Esophagus muscularis mucosa (tissue), 4 donors: ENCODE data around the gene SLCO4A1. TPM values are rescaled to one million over a fixed set of nuclear protein-coding genes. Genes with fewer than 3 reads are reported as not detected.

Experiments
- DNase-seq: peaks from one replicate; pipeline ENCODE4 v3.0.0-alpha.2; 2017; ENCODE audit errors: extremely low spot score
- H3K27ac ChIP-seq, 4 donors: fragments of 200-600 bp; sonication (generic); replicated peaks in 1 of 4; 1 replicate in 3 of 4; 2 replicates in 1 of 4; pipeline ENCODE4 v1.5.1; 2016 to 2019; ENCODE audit warnings: mild to moderate bottlenecking in 1 of 4
- H3K27me3 ChIP-seq, 4 donors: fragments of 200-600 bp; sonication (generic); one replicate each; pipeline versions ENCODE4 v1.5.1 to v1.6.0; 2016 to 2019
- H3K36me3 ChIP-seq, 4 donors: fragments of 200-600 bp; sonication (generic); one replicate each; pipeline ENCODE4 v1.5.1; 2016 to 2019
- H3K4me1 ChIP-seq, 4 donors: fragments of 200-600 bp; sonication (generic); one replicate each; pipeline ENCODE4 v1.5.1; 2016 to 2019
- H3K4me3 ChIP-seq, 4 donors: fragments of 200-600 bp; sonication (generic); 1 replicate in 2 of 4; 2 replicates in 2 of 4; pipeline ENCODE4 v1.5.1; 2016 to 2019; ENCODE audit warnings: mild to moderate bottlenecking in 4 of 4, moderate library complexity in 1 of 4
- H3K9me3 ChIP-seq, 4 donors: fragments of 200-600 bp; sonication (generic); 1 replicate in 3 of 4; 2 replicates in 1 of 4; pipeline ENCODE4 v1.5.1; 2016 to 2019
- EP300 ChIP-seq: sonication (generic); formaldehyde crosslinking; IDR thresholded peaks from one replicate; pipeline ENCODE4 v1.6.1; 2017; ENCODE audit warnings: antibody characterized with exemption
- POLR2A ChIP-seq: fragments of 450-650 bp; IDR thresholded peaks from one replicate; pipeline ENCODE4 v1.6.1; 2017; ENCODE audit warnings: antibody characterized with exemption, moderate library complexity, mild to moderate bottlenecking, low read depth
- POLR2AphosphoS5 ChIP-seq, 2 donors: sonication (generic); formaldehyde crosslinking; IDR thresholded peaks; one replicate each; pipeline ENCODE4 v1.6.1; 2017; ENCODE audit warnings: antibody characterized with exemption in 2 of 2
- WGBS: methylation state at CpG from one replicate; pipeline ENCODE4 v1.1.5; 2018; 5-methylcytosine and 5-hydroxymethylcytosine counted together
- intact Hi-C: fragments of 100-400 bp; cut with DNase I; formaldehyde crosslinking; loops from one replicate; pipeline ENCODE4 v1.15.1; 2023
- total RNA-seq, 4 donors: library from RNA; depleted of rRNA; stranded (reverse); fragments of >200 nt; gene quantifications; one replicate each; pipeline versions ENCODE4 v1.1.0 to v1.2.1, GENCODE V29; 2016
- TF ChIP-seq, protein P1 (sequence below), 3 experiments: fragments of 200-600 bp in 2 of 3; fragments of 450-650 bp in 1 of 3; sonication (generic) in 2 of 3; IDR thresholded peaks; one replicate each; pipeline ENCODE4 v1.5.1; 2017 to 2019; ENCODE audit warnings: antibody characterized with exemption in 3 of 3, mild to moderate bottlenecking in 2 of 3, moderate library complexity in 1 of 3

The SLCO4A1 gene
- total RNA-seq, 4 donors from 2014 or later: 10.0 to 42.4 (median 30.1) TPM

DNA sequence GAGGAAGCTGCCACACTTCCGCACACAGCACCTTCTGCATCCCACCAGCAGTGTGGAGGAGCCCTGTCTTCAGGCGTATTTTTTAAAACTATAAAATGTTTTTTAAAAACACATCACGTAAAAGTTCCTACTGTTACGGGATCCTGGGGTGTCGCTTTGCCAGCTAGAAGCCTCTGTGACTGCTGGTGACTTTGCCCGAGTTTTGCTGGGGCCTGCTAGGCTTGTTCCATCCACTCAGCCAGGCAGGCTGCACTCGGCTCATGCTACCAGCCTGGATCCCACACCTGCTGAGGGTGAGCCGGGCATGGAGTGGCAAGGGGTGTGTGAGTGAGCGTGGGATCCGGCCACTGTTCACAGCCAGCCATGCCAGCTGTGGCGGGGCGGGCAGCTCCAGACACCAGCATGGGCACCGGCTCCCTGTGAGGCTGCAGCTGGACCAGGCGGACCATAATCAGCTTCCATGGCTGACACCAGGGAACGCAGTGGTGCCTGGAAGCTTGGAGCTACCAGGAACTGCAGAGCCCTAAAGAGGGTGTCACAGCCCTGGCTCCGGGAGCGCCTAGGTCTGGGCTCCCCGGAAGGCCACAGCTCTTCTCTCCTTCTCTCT, 12.3 kb upstream of the SLCO4A1 start:
- Histone ChIP-seq H3K36me3 (no peaks in the 10 kb centered on the region), H3K4me3 (no peak overlapping the region), H3K27me3 (peaks cover 0 to 41% (median 0%) of the 10 kb centered on the region in 4 donors), H3K27ac (no peak overlapping the region), H3K4me1 (peaks cover 9 to 23% (median 19%) of the 10 kb centered on the region in 4 donors), H3K9me3 (no peaks in the 10 kb centered on the region)
- intact Hi-C loops: no loop called here
- 94% methylated on average over 12 of the region's 18 CpGs for WGBS
- DNase-seq: no peak
- TF ChIP-seq, protein P1, sequence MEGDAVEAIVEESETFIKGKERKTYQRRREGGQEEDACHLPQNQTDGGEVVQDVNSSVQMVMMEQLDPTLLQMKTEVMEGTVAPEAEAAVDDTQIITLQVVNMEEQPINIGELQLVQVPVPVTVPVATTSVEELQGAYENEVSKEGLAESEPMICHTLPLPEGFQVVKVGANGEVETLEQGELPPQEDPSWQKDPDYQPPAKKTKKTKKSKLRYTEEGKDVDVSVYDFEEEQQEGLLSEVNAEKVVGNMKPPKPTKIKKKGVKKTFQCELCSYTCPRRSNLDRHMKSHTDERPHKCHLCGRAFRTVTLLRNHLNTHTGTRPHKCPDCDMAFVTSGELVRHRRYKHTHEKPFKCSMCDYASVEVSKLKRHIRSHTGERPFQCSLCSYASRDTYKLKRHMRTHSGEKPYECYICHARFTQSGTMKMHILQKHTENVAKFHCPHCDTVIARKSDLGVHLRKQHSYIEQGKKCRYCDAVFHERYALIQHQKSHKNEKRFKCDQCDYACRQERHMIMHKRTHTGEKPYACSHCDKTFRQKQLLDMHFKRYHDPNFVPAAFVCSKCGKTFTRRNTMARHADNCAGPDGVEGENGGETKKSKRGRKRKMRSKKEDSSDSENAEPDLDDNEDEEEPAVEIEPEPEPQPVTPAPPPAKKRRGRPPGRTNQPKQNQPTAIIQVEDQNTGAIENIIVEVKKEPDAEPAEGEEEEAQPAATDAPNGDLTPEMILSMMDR (IDR thresholded peaks at IDR 0.05): no peak
- TF ChIP-seq EP300 (no peak), POLR2AphosphoS5 (IDR thresholded peaks at IDR 0.05) (no peak), POLR2A (no peak)

DNA sequence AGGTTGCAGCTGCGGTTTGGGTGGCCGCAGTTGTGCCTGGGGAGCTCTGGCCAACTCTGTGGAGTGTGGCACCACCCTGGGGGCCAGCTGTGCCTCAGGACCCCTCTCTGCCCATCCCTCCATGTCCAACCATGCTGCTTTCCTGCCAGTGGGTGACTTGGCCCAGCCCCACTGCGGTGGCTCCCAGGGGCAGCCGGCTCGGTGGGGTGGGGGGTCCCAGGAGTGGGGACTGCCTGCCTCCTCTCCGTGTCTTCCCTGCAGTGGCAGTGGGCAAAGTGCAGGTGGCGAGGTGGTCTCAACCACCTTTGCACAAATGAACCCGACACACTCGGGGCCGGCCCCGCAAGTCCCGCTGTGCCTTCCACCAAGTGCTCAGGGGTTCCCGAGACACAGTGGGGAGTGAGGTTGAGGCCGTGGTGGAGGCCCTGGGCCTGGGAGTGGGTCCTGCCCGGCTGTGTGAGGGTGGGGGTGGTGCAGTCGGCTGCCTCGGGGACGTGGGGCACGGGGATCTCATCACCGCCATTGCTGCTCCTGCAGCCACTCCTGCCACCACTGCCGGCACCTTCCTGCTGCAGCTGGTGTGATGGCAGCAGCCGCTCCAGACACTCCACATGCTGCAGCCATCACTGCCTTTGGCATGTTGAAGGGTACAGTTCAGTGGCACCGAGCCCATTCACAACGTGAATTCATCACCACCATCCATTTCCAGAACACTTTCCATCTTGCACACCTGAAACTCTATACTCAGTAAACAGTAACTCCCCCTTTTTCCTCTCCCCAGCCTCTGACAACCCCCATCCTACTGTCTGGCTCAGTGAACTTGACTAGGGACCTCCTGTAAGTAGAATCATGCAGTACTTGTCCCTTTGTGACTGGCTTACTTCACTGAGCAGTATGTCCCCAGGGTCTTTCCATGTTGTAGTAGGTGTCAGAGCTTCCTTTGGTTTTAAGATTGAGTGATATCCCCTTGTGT, 10.7 kb upstream of the SLCO4A1 start:
- no peaks in the 10 kb centered on the region for H3K9me3 ChIP-seq
- H3K4me1 ChIP-seq: peaks cover 3 to 8% (median 6%) of the 10 kb centered on the region in 4 donors
- intact Hi-C loops: no loop called here
- no peak overlapping the region for H3K27ac ChIP-seq
- no peaks in the 10 kb centered on the region for H3K36me3 ChIP-seq
- DNase-seq: no peak
- TF ChIP-seq, protein P1 (IDR thresholded peaks at IDR 0.05): no peak
- TF ChIP-seq EP300 (no peak), POLR2A (no peak), POLR2AphosphoS5 (IDR thresholded peaks at IDR 0.05) (no peak)
- WGBS: 84% methylated on average over 4 of the region's 24 CpGs
- H3K27me3 ChIP-seq: peaks cover 0 to 58% (median 0%) of the 10 kb centered on the region in 4 donors
- no peak overlapping the region for H3K4me3 ChIP-seq

DNA sequence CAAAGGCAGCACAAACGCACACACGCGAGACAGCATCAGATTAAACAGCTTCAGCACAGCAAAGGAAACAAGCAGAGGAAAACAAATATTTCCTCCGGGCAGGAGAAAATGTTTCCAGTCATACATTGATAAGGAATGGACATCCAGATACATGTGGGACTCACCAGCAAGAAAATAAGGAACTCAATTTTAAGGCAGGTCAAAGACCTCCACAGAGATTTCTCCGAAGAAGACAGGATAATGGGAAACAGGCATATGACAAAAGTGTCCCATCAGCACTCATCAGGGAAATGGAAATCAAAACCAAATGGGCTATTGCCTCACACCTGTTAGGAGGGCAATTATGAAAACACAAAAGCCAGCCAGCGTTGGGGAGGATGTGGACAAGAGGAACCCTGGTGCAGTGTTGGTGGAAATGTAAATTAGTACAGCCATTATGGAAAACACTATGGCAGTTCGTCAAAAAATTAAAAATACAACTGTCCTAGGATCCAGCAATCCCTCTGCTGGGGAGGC, 9.7 kb upstream of the SLCO4A1 start:
- Histone ChIP-seq H3K27me3 (peaks cover 0 to 63% (median 0%) of the 10 kb centered on the region in 4 donors), H3K4me1 (peaks cover 3 to 8% (median 6%) of the 10 kb centered on the region in 4 donors), H3K9me3 (no peaks in the 10 kb centered on the region), H3K4me3 (no peak overlapping the region), H3K27ac (no peak overlapping the region), H3K36me3 (no peaks in the 10 kb centered on the region)
- no peak for TF ChIP-seq EP300
- TF ChIP-seq POLR2A: no peak
- TF ChIP-seq, protein P1 (IDR thresholded peaks at IDR 0.05): no peak
- TF ChIP-seq POLR2AphosphoS5 (IDR thresholded peaks at IDR 0.05): no peak
- DNase-seq: no peak
- 74% methylated on average over 7 of the region's 7 CpGs for WGBS
- intact Hi-C loops: no loop called here

DNA sequence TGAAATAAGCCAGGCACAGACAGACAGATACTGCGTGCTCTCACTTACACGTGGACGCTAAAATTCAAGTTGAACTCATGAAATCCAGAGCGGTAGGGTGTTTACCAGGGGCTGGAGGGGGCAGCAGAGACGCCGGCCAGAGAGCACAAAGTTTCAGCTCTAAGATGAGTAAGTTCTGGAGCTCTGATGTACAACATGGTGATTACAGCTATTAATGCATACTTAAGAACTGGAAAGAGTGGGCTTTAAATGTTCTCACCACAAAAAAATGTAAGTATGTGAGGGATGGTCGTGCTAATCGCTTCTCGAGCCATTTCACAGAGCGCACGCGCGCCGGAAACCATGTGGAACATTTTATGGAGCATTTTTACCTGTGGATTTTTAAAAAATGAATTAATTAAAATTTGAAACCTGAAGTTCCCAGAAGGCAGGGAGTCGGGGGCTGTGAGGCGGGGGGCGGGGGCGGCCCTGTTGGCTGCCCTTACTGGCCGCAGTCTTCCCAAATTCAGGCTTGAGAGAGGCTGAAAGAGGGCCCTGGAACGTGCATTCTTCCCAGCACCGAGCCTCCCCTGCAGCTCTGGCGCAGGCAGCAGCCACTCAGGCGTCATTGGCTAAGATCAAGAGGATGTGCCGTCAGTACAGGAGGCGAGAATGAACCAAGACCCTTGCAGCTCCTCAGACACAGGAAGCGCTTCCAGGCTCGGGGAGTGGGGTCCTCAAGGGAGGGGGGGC, 8.5 kb upstream of the SLCO4A1 start:
- no peak for DNase-seq
- no peak overlapping the region for H3K27ac ChIP-seq

More for the DNA sequence above, 8.5 kb upstream of the SLCO4A1 start:
- H3K4me1 ChIP-seq: peaks cover 0 to 5% (median 2%) of the 10 kb centered on the region in 4 donors
- peaks cover 0 to 74% (median 0%) of the 10 kb centered on the region in 4 donors for H3K27me3 ChIP-seq
- 63% methylated on average over 27 of the region's 27 CpGs for WGBS
- intact Hi-C loops: no loop called here
- TF ChIP-seq POLR2AphosphoS5 (IDR thresholded peaks at IDR 0.05) (no peak), POLR2A (no peak), EP300 (no peak)
- TF ChIP-seq, protein P1 (IDR thresholded peaks at IDR 0.05): no peak
- H3K9me3 ChIP-seq: no peaks in the 10 kb centered on the region
- H3K36me3 ChIP-seq: no peaks in the 10 kb centered on the region
- H3K4me3 ChIP-seq: no peak overlapping the region
